ENCODE results near the gene VPS8. TPM values are rescaled to one million over a fixed set of nuclear protein-coding genes. Genes with fewer than 3 reads are reported as not detected.
A peak's percentile ranks its signal among the peaks of the same experiment; 100 is the strongest.

The VPS8 gene
- total and polyA plus RNA-seq, 2 of the 8 experiments (the other 6 are each of a cell fraction or from before 2014, with no cell fraction given) = 13.0 to 41.0 TPM

- TF ChIP-seq POLR2AphosphoS5 (IDR thresholded peaks at IDR 0.05; ENCODE audit: low read depth, low read length) (peak; percentile 51; the same call in 1 of the 2 replicates), RXRA (IDR thresholded peaks at IDR 0.05; ENCODE audit: insufficient read depth, low read depth, low read length) (no peak), POLR2A (IDR thresholded peaks at IDR 0.05; ENCODE audit: control extremely low read depth in 1 of 2, low read depth in 2 of 2, low read length in 2 of 2) (peak in 1 of 2 experiments; percentile 35; a peak in 1 of 3 replicates), FOSL1 (IDR thresholded peaks at IDR 0.05; ENCODE audit: insufficient read depth, low read depth, low read length) (no peak), RBBP5 (IDR thresholded peaks at IDR 0.05; ENCODE audit: borderline replicate concordance, low read depth, low read length) (0 out of 2 replicates have a peak, but pooled peaks have one; percentile 59), BRCA1 (IDR thresholded peaks at IDR 0.05; ENCODE audit: low read depth, low read length) (no peak), CBX5 (IDR thresholded peaks at IDR 0.05; ENCODE audit: low read depth, low read length) (no peak), YY1 (IDR thresholded peaks at IDR 0.05; ENCODE audit: low read depth, low read length) (no peak), USF2 (IDR thresholded peaks at IDR 0.05; ENCODE audit: low read length) (peak; percentile 92), SAP30 (IDR thresholded peaks at IDR 0.05; ENCODE audit: insufficient read depth, insufficient replicate concordance, low read length) (no peak), ATF3 (IDR thresholded peaks at IDR 0.05; ENCODE audit: insufficient read depth, low read depth, low read length) (peak; percentile 77), GABPA (IDR thresholded peaks at IDR 0.05; ENCODE audit: borderline replicate concordance, insufficient read depth, low read length) (no peak), TEAD4 (IDR thresholded peaks at IDR 0.05; ENCODE audit: low read depth, low read length) (no peak), EGR1 (IDR thresholded peaks at IDR 0.05; ENCODE audit: borderline replicate concordance, low read depth, low read length) (no peak), SP1 (IDR thresholded peaks at IDR 0.05; ENCODE audit: low read depth, low read length) (peak; percentile 74; the same call in 1 of the 2 replicates), KDM5A (IDR thresholded peaks at IDR 0.05; ENCODE audit: low read length) (no peak), TAF7 (optimal IDR thresholded peaks at IDR 0.05; ENCODE audit: borderline replicate concordance, low read depth, low read length) (no peak), RAD21 (IDR thresholded peaks at IDR 0.05 in 1 of 2, conservative IDR thresholded peaks at IDR 0.05 in 1 of 2; ENCODE audit: low read depth in 2 of 2, low read length in 2 of 2) (peak in 1 of 2 experiments; percentile 13; a peak in 1 of 4 replicates), PHF8 (conservative IDR thresholded peaks at IDR 0.05; ENCODE audit: low read depth, low read length) (peak; percentile 74), NRF1 (IDR thresholded peaks at IDR 0.05; ENCODE audit: low read depth, low read length) (peak; percentile 60), RNF2 (IDR thresholded peaks at IDR 0.05; ENCODE audit: borderline replicate concordance, low read depth, low read length, missing control alignments, poor library complexity, severe bottlenecking) (no peak), SP2 (IDR thresholded peaks at IDR 0.05; ENCODE audit: low read length) (no peak), SRF (IDR thresholded peaks at IDR 0.05; ENCODE audit: low read depth, low read length) (no peak)
These were observed at the start of gene VPS8 (continued) for GRCh38 chr3:184811999-184812661.
